Subcutaneous abdominal adipose tissue (tissue), 5 donors: ENCODE data around the gene MAF.

ENCODE experiments used
- H3K27ac ChIP-seq: one replicate; pipeline ENCODE4 v1.7.0; 2013; ENCODE audit warnings: low read depth, mild to moderate bottlenecking, inconsistent platforms, low read length, moderate library complexity
- H3K27me3 ChIP-seq, 5 donors: one replicate each; pipeline ENCODE4 v1.7.0; 2013; ENCODE audit warnings: low read length in 5 of 5, inconsistent platforms in 1 of 5; ENCODE audit not compliant: control insufficient read depth in 5 of 5, insufficient read depth in 4 of 5
- H3K36me3 ChIP-seq, 5 donors: one replicate each; pipeline ENCODE4 v1.7.0; 2013; ENCODE audit warnings: low read length in 5 of 5; ENCODE audit not compliant: control insufficient read depth in 5 of 5, insufficient read depth in 5 of 5
- H3K4me1 ChIP-seq, 5 donors: one replicate each; pipeline ENCODE4 v1.7.0; 2013; ENCODE audit warnings: low read length in 5 of 5, mild to moderate bottlenecking in 3 of 5, moderate library complexity in 1 of 5; ENCODE audit not compliant: control insufficient read depth in 5 of 5, insufficient read depth in 5 of 5
- H3K4me3 ChIP-seq, 5 donors: one replicate each; pipeline ENCODE4 v1.7.0; 2013; ENCODE audit warnings: low read length in 5 of 5, low read depth in 1 of 5
- H3K9ac ChIP-seq, 5 donors: one replicate each; pipeline ENCODE4 v1.7.0; 2013; ENCODE audit warnings: low read length in 5 of 5, mild to moderate bottlenecking in 4 of 5, moderate library complexity in 3 of 5
- H3K9me3 ChIP-seq, 5 donors: one replicate each; pipeline ENCODE4 v1.7.0; 2013; ENCODE audit warnings: low read length in 5 of 5; ENCODE audit not compliant: control insufficient read depth in 5 of 5
- donor health status: healthy.
- donor health status: healthy.
- donor health status: healthy.
- donor health status: healthy.
- donor health status: healthy.

The MAF gene

DNA sequence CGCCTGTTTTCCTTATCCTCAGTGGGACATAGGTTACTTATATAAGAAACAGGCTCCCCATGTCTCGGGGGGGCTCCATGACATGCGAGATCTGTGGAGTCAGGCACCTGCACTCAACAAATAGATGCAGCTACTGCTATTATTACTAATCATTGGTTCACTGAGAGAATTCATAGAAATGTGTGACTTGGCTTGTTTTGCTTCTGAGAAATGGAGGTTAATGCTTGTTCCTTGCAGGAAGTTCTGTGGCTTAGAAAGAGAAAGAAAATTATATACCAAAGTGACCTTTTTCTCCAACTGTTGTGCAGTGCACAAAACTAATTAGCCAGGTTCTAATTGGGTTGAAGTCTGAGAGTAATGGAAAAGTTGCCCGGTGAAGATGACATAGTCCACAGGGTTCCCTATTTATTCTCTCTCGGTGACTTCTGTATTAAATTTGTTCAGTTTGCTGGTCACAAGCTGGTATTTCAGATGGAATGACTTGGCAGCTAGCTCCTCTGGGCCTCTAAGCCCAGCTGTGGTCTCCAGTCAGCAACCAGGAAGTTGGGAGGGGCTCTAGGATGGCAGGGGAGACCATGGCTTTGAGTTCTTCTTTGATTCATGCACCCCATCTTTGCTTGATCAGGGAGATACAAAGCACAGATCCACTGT, 17.6 kb upstream of the MAF start:
- Histone ChIP-seq H3K36me3 (no peaks in the 10 kb centered on the region), H3K9me3 (no peaks in the 10 kb centered on the region), H3K27me3 (peaks cover 0 to 4% (median 0%) of the 10 kb centered on the region in 5 donors), H3K27ac (no peak overlapping the region), H3K4me1 (peaks cover 0 to 9% (median 3%) of the 10 kb centered on the region in 5 donors), H3K9ac (no peak overlapping the region), H3K4me3 (no peak overlapping the region)

DNA sequence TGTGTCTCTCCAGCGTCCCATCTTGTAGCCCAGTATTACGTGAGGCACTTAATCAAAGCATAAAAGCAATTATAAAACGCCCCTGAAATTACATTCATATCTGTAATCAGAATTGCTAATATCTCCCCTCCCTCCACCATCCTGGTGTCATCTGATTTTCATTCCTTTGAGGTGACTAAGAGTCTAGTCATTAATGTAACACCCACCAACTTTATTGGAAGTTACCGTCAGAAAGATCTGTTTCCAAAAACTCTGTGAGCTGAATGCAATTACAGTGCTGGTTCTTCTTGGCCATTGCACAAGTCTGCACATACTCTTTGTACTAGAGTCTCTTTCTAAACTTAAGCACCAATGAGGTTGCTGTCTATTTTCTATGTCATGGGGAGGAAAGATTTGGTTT, 12.5 kb upstream of the MAF start:
- H3K9me3 ChIP-seq: no peaks in the 10 kb centered on the region
- H3K27ac ChIP-seq: no peak overlapping the region
- no peaks in the 10 kb centered on the region for H3K36me3 ChIP-seq
- H3K4me3 ChIP-seq: no peak overlapping the region
- peaks cover 0 to 6% (median 2%) of the 10 kb centered on the region in 5 donors for H3K27me3 ChIP-seq
- no peak overlapping the region for H3K9ac ChIP-seq
- H3K4me1 ChIP-seq: peaks cover 0 to 7% (median 3%) of the 10 kb centered on the region in 5 donors

DNA sequence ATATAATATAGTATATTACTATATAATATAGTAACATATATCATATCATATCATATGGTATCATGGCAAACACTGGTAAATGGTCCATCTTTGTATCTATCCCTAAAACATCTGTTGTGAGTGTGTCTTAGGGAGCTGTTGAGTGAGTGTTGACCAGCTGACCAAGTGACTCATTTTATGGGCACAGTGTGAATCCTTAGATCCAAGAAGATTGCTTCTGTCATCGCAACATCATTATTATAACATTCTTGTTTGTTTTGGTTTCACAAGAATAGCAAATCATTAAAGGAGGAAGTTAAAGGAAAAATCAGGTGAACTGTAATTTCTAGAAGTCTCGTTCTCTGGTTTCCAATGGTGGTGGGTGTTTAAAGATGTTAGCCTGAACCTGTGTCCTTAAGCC, 11.7 kb upstream of the MAF start:
- H3K36me3 ChIP-seq: no peaks in the 10 kb centered on the region
- H3K4me3 ChIP-seq: no peak overlapping the region
- peaks cover 0 to 6% (median 2%) of the 10 kb centered on the region in 5 donors for H3K27me3 ChIP-seq
- no peak overlapping the region for H3K27ac ChIP-seq
- no peak overlapping the region for H3K9ac ChIP-seq
- peaks cover 0 to 9% (median 8%) of the 10 kb centered on the region in 5 donors for H3K4me1 ChIP-seq
- no peaks in the 10 kb centered on the region for H3K9me3 ChIP-seq

DNA sequence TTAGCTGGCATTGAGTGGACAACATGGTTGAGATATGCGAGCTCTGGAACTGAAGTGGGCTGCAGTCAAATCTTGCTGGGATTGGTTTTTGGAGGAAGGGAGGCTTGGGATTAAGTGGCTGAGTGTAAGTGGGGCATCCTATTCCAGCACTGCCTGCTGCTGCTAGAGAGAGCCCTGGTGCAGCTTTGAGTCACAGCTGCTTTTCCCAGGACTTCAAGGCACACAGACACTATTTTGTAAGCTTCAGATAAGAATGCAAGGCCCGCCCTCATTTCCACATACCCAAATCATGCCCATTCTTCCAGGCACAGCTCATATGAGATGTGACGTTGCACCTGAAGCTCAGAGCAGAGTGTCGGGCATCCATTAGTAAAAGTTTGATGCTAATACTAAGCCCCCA, 10.2 kb upstream of the MAF start:
- Histone ChIP-seq H3K9ac (no peak overlapping the region), H3K4me1 (peaks cover 0 to 12% (median 10%) of the 10 kb centered on the region in 5 donors), H3K9me3 (no peaks in the 10 kb centered on the region), H3K27ac (no peak overlapping the region), H3K36me3 (no peaks in the 10 kb centered on the region), H3K27me3 (peaks cover 0 to 6% (median 2%) of the 10 kb centered on the region in 5 donors), H3K4me3 (no peak overlapping the region)

DNA sequence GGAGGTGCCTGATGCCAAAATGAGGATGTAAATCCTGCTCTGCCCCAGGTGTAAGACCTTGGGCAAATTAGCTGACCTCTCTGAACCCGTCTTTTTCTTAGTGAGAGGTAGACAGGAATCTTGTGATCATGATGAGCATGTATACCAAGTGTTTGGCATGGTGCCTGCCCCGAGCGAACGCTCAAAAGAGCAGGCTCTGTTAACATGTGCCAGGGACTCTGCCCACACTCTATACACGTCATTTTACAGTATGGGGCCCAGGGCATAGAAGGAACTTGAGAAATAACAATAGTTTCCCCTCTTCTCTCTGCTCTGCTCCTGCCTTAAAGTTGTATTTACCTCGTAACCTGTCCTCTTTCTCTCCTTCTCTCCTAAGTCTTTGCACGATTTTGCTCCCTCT, 9.3 kb upstream of the MAF start:
- H3K36me3 ChIP-seq: no peaks in the 10 kb centered on the region
- H3K27ac ChIP-seq: no peak overlapping the region
- peaks cover 0 to 12% (median 10%) of the 10 kb centered on the region in 5 donors for H3K4me1 ChIP-seq
- H3K27me3 ChIP-seq: peaks cover 0 to 6% (median 0%) of the 10 kb centered on the region in 5 donors
- no peak overlapping the region for H3K4me3 ChIP-seq
- H3K9ac ChIP-seq: no peak overlapping the region
- no peaks in the 10 kb centered on the region for H3K9me3 ChIP-seq

DNA sequence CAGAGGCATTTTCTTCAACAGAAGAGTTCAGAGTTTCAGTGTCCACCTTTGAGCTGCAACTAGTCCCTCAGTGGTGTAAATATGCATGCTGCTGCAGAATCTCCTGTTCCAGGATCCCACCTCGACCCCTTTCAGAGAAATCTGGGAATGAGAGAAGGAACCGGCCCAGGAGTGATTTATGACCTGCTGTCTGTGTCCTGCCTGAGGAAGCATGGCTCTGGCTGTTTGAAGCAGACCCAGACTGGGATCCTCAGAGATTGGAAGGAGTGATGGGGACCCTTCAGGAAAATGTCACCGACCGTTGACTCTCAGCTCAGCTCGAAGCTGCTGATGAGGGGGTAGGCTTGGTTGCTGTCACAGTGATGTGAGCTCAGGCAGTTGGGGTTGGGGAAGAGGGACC, 8.4 kb upstream of the MAF start:
- no peak overlapping the region for H3K27ac ChIP-seq
- no peak overlapping the region for H3K4me3 ChIP-seq
- no peaks in the 10 kb centered on the region for H3K9me3 ChIP-seq
- peaks cover 0 to 6% (median 0%) of the 10 kb centered on the region in 5 donors for H3K27me3 ChIP-seq
- peaks cover 0 to 15% (median 10%) of the 10 kb centered on the region in 5 donors for H3K4me1 ChIP-seq
- H3K9ac ChIP-seq: no peak overlapping the region
- H3K36me3 ChIP-seq: no peaks in the 10 kb centered on the region

DNA sequence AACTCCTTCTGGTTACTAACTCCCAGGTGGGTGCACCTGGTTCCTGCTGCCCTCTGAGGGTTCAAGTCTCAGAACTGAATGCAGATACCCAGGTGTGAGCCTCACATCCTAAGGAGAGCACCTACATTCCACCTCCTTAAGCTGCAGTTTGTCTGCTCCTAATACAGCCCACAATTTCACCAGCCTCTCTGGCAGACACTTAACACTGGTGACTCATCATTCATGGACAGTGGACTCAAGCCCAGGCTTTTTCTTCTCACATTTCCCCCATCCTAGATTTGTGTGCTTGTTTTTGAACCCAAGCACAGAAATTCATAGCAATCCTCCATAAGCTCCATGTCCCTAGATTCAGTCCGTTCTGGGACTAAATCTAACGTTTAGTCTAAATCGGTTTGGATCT, 7.0 kb upstream of the MAF start:
- Histone ChIP-seq H3K9ac (peak overlapping the region in 1 of 5 donors; percentile 23), H3K27me3 (peaks cover 0 to 6% (median 0%) of the 10 kb centered on the region in 5 donors), H3K27ac (no peak overlapping the region), H3K4me1 (peaks cover 2 to 23% (median 15%) of the 10 kb centered on the region in 5 donors), H3K9me3 (no peaks in the 10 kb centered on the region), H3K4me3 (no peak overlapping the region), H3K36me3 (no peaks in the 10 kb centered on the region)

DNA sequence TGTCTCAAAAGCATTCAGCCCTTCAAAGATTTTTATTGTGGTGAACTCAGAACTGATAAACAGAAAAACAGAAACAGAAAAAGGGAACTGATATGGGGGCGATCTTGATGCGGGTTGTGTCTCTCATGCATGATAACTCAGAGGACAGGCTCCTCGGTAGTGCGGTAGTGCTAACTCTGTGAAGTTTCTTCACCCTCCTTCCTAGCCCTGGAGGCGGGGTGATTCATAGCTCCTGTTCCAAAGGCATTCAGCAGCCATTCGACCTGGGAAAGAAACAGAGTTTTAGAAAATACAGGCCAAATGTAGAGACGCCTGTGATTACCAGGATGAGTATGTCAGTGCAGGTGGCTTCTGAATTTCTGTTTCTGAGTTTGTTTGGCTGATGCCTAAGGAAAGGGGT, 5.5 kb upstream of the MAF start:
- H3K27me3 ChIP-seq: peaks cover 0 to 6% (median 0%) of the 10 kb centered on the region in 5 donors
- H3K27ac ChIP-seq: no peak overlapping the region
- H3K4me1 ChIP-seq: peaks cover 2 to 36% (median 24%) of the 10 kb centered on the region in 5 donors
- H3K4me3 ChIP-seq: no peak overlapping the region
- no peaks in the 10 kb centered on the region for H3K9me3 ChIP-seq
- H3K36me3 ChIP-seq: no peaks in the 10 kb centered on the region
- no peak overlapping the region for H3K9ac ChIP-seq

DNA sequence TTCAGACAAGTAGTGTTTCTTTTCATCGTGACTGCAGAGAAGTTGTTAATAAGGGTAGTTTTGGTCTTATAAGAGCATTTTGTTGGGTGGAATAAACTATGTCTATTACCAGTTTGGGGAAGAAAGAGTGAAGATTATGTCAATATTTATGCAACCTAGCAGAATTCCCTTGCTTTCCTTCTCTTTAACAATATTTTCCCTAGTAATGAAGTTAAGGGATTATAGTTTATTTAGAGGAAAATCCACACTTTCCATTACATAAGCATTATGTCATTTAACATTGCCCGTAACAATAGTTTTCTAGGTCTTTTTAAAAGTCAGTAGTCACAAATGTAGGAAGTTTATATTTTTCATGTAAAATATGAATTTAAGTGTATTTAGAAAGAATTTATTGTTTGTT, 2.5 kb upstream of the MAF start:
- peak overlapping the region in 2 of 5 donors; percentile 69 to 87 for H3K9ac ChIP-seq
- peaks cover 2 to 38% (median 26%) of the 10 kb centered on the region in 5 donors for H3K4me1 ChIP-seq
- H3K4me3 ChIP-seq: peak overlapping the region in 4 of 5 donors; percentile 16 to 98 (median 90)
- H3K36me3 ChIP-seq: no peaks in the 10 kb centered on the region
- no peak overlapping the region for H3K27ac ChIP-seq
- no peaks in the 10 kb centered on the region for H3K9me3 ChIP-seq
- no peaks in the 10 kb centered on the region for H3K27me3 ChIP-seq

DNA sequence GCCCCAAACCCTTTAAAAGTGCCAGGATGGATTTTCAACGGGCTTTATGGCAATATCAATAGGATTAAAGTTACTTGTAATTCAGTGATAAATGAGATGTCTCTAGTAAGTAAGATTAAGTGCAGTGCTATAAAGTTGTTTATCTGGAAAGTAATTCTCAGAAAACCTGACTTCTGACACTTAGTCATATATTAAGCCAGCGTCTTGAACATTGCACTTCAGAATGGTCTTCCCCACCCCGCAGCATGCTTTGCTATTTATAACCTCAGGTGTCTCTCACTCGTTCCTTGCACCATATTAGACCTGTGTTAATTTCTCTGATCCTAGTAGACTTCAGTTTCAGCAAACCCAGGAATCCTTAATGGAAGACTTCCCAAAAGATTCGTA, 2.1 kb upstream of the MAF start:
- no peaks in the 10 kb centered on the region for H3K27me3 ChIP-seq
- no peaks in the 10 kb centered on the region for H3K36me3 ChIP-seq
- peak overlapping the region in 3 of 5 donors; percentile 6 to 87 (median 69) for H3K9ac ChIP-seq
- H3K4me3 ChIP-seq: peak overlapping the region; percentile 89 to 98 (median 92)
- peak overlapping the region; percentile 95 for H3K27ac ChIP-seq
- H3K9me3 ChIP-seq: no peaks in the 10 kb centered on the region
- H3K4me1 ChIP-seq: peaks cover 2 to 38% (median 21%) of the 10 kb centered on the region in 5 donors
